ENCODE measurements around the gene TRPC4AP.
"Not testable (repeated sequence)": the region's sequence is repeated elsewhere in the genome, so short reads cannot be mapped to it uniquely, and the experiment has no call there.

Gene TRPC4AP

GRCh38 chr20:35059612-35060011 lies 33.0 kb downstream of the TRPC4AP start:
- H3K9me3 ChIP-seq (ENCODE audit: control insufficient read depth in 1 of 2, low read length in 2 of 2), result no peaks in the 10 kb centered on the region
- no peak overlapping the region for H3K4me3 ChIP-seq (ENCODE audit: low read depth in 1 of 2, low read length in 2 of 2)
- no peak overlapping the region for H3K9ac ChIP-seq (ENCODE audit: low read depth in 1 of 2, low read length in 2 of 2)
- no peaks in the 10 kb centered on the region for H3K27me3 ChIP-seq (ENCODE audit: control insufficient read depth in 1 of 2, insufficient read depth in 2 of 2, low read length in 2 of 2)
- peaks cover 3 to 11% of the 10 kb centered on the region in 2 donors for H3K36me3 ChIP-seq (ENCODE audit: control insufficient read depth in 1 of 2, insufficient read depth in 2 of 2, low read length in 2 of 2)
- H3K27ac ChIP-seq (ENCODE audit: low read depth, low read length), result no peak overlapping the region
- H3K4me1 ChIP-seq (ENCODE audit: control insufficient read depth in 1 of 2, insufficient read depth in 2 of 2, low read length in 2 of 2), result peaks cover 0 to 6% of the 10 kb centered on the region in 2 donors

GRCh38 chr20:35059110-35059509 lies 33.5 kb downstream of the TRPC4AP start:
- Histone ChIP-seq H3K9ac (ENCODE audit: low read depth in 1 of 2, low read length in 2 of 2) (no peak overlapping the region), H3K4me3 (ENCODE audit: low read depth in 1 of 2, low read length in 2 of 2) (no peak overlapping the region), H3K9me3 (ENCODE audit: control insufficient read depth in 1 of 2, low read length in 2 of 2) (no peaks in the 10 kb centered on the region), H3K36me3 (ENCODE audit: control insufficient read depth in 1 of 2, insufficient read depth in 2 of 2, low read length in 2 of 2) (peaks cover 3 to 16% of the 10 kb centered on the region in 2 donors), H3K27ac (ENCODE audit: low read depth, low read length) (no peak overlapping the region), H3K4me1 (ENCODE audit: control insufficient read depth in 1 of 2, insufficient read depth in 2 of 2, low read length in 2 of 2) (peaks cover 0 to 6% of the 10 kb centered on the region in 2 donors), H3K27me3 (ENCODE audit: control insufficient read depth in 1 of 2, insufficient read depth in 2 of 2, low read length in 2 of 2) (no peaks in the 10 kb centered on the region)

- peaks cover 0 to 6% of the 10 kb centered on the region in 2 donors for H3K4me1 ChIP-seq (ENCODE audit: control insufficient read depth in 1 of 2, insufficient read depth in 2 of 2, low read length in 2 of 2)
- H3K9me3 ChIP-seq (ENCODE audit: control insufficient read depth in 1 of 2, low read length in 2 of 2), result no peaks in the 10 kb centered on the region
- H3K9ac ChIP-seq (ENCODE audit: low read depth in 1 of 2, low read length in 2 of 2), result no peak overlapping the region
- no peak overlapping the region for H3K27ac ChIP-seq (ENCODE audit: low read depth, low read length)
- no peaks in the 10 kb centered on the region for H3K27me3 ChIP-seq (ENCODE audit: control insufficient read depth in 1 of 2, insufficient read depth in 2 of 2, low read length in 2 of 2)
- no peak overlapping the region for H3K4me3 ChIP-seq (ENCODE audit: low read depth in 1 of 2, low read length in 2 of 2)
- H3K36me3 ChIP-seq (ENCODE audit: control insufficient read depth in 1 of 2, insufficient read depth in 2 of 2, low read length in 2 of 2), result peaks cover 5 to 14% of the 10 kb centered on the region in 2 donors
These were observed 36.9 kb downstream of the TRPC4AP start for GRCh38 chr20:35055445-35056276.

- H3K9me3 ChIP-seq (ENCODE audit: control insufficient read depth in 1 of 2, low read length in 2 of 2), result no peaks in the 10 kb centered on the region
- H3K36me3 ChIP-seq (ENCODE audit: control insufficient read depth in 1 of 2, insufficient read depth in 2 of 2, low read length in 2 of 2), result peaks cover 5 to 18% of the 10 kb centered on the region in 2 donors
- H3K27ac ChIP-seq (ENCODE audit: low read depth, low read length), result no peak overlapping the region
These were observed 37.8 kb downstream of the TRPC4AP start for GRCh38 chr20:35054814-35055213.

GRCh38 chr20:35052616-35053015 lies 40.0 kb downstream of the TRPC4AP start:
- not testable (repeated sequence) for H3K27ac ChIP-seq (ENCODE audit: low read depth, low read length); H3K4me3 ChIP-seq (ENCODE audit: low read depth in 1 of 2, low read length in 2 of 2); H3K4me1 ChIP-seq (ENCODE audit: control insufficient read depth in 1 of 2, insufficient read depth in 2 of 2, low read length in 2 of 2); H3K27me3 ChIP-seq (ENCODE audit: control insufficient read depth in 1 of 2, insufficient read depth in 2 of 2, low read length in 2 of 2); H3K9ac ChIP-seq (ENCODE audit: low read depth in 1 of 2, low read length in 2 of 2); H3K9me3 ChIP-seq (ENCODE audit: control insufficient read depth in 1 of 2, low read length in 2 of 2)
- H3K36me3 ChIP-seq (ENCODE audit: control insufficient read depth in 1 of 2, insufficient read depth in 2 of 2, low read length in 2 of 2), result peaks cover 14 to 32% of the 10 kb centered on the region in 2 donors

More at GRCh38 chr20:35054814-35055213, 37.8 kb downstream of the TRPC4AP start:
- H3K4me1 ChIP-seq (ENCODE audit: control insufficient read depth in 1 of 2, insufficient read depth in 2 of 2, low read length in 2 of 2), result peaks cover 0 to 6% of the 10 kb centered on the region in 2 donors
- no peak overlapping the region for H3K4me3 ChIP-seq (ENCODE audit: low read depth in 1 of 2, low read length in 2 of 2)
- no peak overlapping the region for H3K9ac ChIP-seq (ENCODE audit: low read depth in 1 of 2, low read length in 2 of 2)
- H3K27me3 ChIP-seq (ENCODE audit: control insufficient read depth in 1 of 2, insufficient read depth in 2 of 2, low read length in 2 of 2), result no peaks in the 10 kb centered on the region

- Histone ChIP-seq H3K9ac (ENCODE audit: low read depth in 1 of 2, low read length in 2 of 2) (no peak overlapping the region), H3K36me3 (ENCODE audit: control insufficient read depth in 1 of 2, insufficient read depth in 2 of 2, low read length in 2 of 2) (peaks cover 15 to 40% of the 10 kb centered on the region in 2 donors), H3K4me3 (ENCODE audit: low read depth in 1 of 2, low read length in 2 of 2) (no peak overlapping the region), H3K27ac (ENCODE audit: low read depth, low read length) (no peak overlapping the region), H3K27me3 (ENCODE audit: control insufficient read depth in 1 of 2, insufficient read depth in 2 of 2, low read length in 2 of 2) (no peaks in the 10 kb centered on the region), H3K4me1 (ENCODE audit: control insufficient read depth in 1 of 2, insufficient read depth in 2 of 2, low read length in 2 of 2) (no peaks in the 10 kb centered on the region), H3K9me3 (ENCODE audit: control insufficient read depth in 1 of 2, low read length in 2 of 2) (no peaks in the 10 kb centered on the region)
These were observed 42.7 kb downstream of the TRPC4AP start for GRCh38 chr20:35049776-35050352.

- H3K9ac ChIP-seq (ENCODE audit: low read depth in 1 of 2, low read length in 2 of 2), result no peak overlapping the region
- H3K36me3 ChIP-seq (ENCODE audit: control insufficient read depth in 1 of 2, insufficient read depth in 2 of 2, low read length in 2 of 2), result peaks cover 19 to 38% of the 10 kb centered on the region in 2 donors
- no peak overlapping the region for H3K27ac ChIP-seq (ENCODE audit: low read depth, low read length)
- H3K4me1 ChIP-seq (ENCODE audit: control insufficient read depth in 1 of 2, insufficient read depth in 2 of 2, low read length in 2 of 2), result no peaks in the 10 kb centered on the region
- H3K27me3 ChIP-seq (ENCODE audit: control insufficient read depth in 1 of 2, insufficient read depth in 2 of 2, low read length in 2 of 2), result no peaks in the 10 kb centered on the region
- no peaks in the 10 kb centered on the region for H3K9me3 ChIP-seq (ENCODE audit: control insufficient read depth in 1 of 2, low read length in 2 of 2)
- no peak overlapping the region for H3K4me3 ChIP-seq (ENCODE audit: low read depth in 1 of 2, low read length in 2 of 2)
These were observed 43.9 kb downstream of the TRPC4AP start for GRCh38 chr20:35048739-35049138.

- no peak overlapping the region for H3K27ac ChIP-seq (ENCODE audit: low read depth, low read length)
- H3K9me3 ChIP-seq (ENCODE audit: control insufficient read depth in 1 of 2, low read length in 2 of 2), result no peaks in the 10 kb centered on the region
- no peak overlapping the region for H3K9ac ChIP-seq (ENCODE audit: low read depth in 1 of 2, low read length in 2 of 2)
- no peak overlapping the region for H3K4me3 ChIP-seq (ENCODE audit: low read depth in 1 of 2, low read length in 2 of 2)
- peaks cover 11 to 25% of the 10 kb centered on the region in 2 donors for H3K36me3 ChIP-seq (ENCODE audit: control insufficient read depth in 1 of 2, insufficient read depth in 2 of 2, low read length in 2 of 2)
- H3K27me3 ChIP-seq (ENCODE audit: control insufficient read depth in 1 of 2, insufficient read depth in 2 of 2, low read length in 2 of 2), result no peaks in the 10 kb centered on the region
- peaks cover 6 to 17% of the 10 kb centered on the region in 2 donors for H3K4me1 ChIP-seq (ENCODE audit: control insufficient read depth in 1 of 2, insufficient read depth in 2 of 2, low read length in 2 of 2)
These were observed 50.3 kb downstream of the TRPC4AP start for GRCh38 chr20:35042268-35042667.

- no peak overlapping the region for H3K4me3 ChIP-seq (ENCODE audit: low read depth in 1 of 2, low read length in 2 of 2)
- H3K9me3 ChIP-seq (ENCODE audit: control insufficient read depth in 1 of 2, low read length in 2 of 2), result no peaks in the 10 kb centered on the region
- no peaks in the 10 kb centered on the region for H3K27me3 ChIP-seq (ENCODE audit: control insufficient read depth in 1 of 2, insufficient read depth in 2 of 2, low read length in 2 of 2)
- H3K36me3 ChIP-seq (ENCODE audit: control insufficient read depth in 1 of 2, insufficient read depth in 2 of 2, low read length in 2 of 2), result peaks cover 11 to 26% of the 10 kb centered on the region in 2 donors
- H3K4me1 ChIP-seq (ENCODE audit: control insufficient read depth in 1 of 2, insufficient read depth in 2 of 2, low read length in 2 of 2), result peaks cover 6 to 17% of the 10 kb centered on the region in 2 donors
- H3K9ac ChIP-seq (ENCODE audit: low read depth in 1 of 2, low read length in 2 of 2), result no peak overlapping the region
- H3K27ac ChIP-seq (ENCODE audit: low read depth, low read length), result no peak overlapping the region
These were observed 52.0 kb downstream of the TRPC4AP start for GRCh38 chr20:35040646-35041045.

- Histone ChIP-seq H3K36me3 (ENCODE audit: control insufficient read depth in 1 of 2, insufficient read depth in 2 of 2, low read length in 2 of 2) (peaks cover 14 to 28% of the 10 kb centered on the region in 2 donors), H3K9ac (ENCODE audit: low read depth in 1 of 2, low read length in 2 of 2) (no peak overlapping the region), H3K4me1 (ENCODE audit: control insufficient read depth in 1 of 2, insufficient read depth in 2 of 2, low read length in 2 of 2) (peaks cover 6 to 17% of the 10 kb centered on the region in 2 donors), H3K27ac (ENCODE audit: low read depth, low read length) (peak overlapping the region; percentile 58), H3K27me3 (ENCODE audit: control insufficient read depth in 1 of 2, insufficient read depth in 2 of 2, low read length in 2 of 2) (no peaks in the 10 kb centered on the region), H3K4me3 (ENCODE audit: low read depth in 1 of 2, low read length in 2 of 2) (peak overlapping the region in 1 of 2 donors; percentile 17), H3K9me3 (ENCODE audit: control insufficient read depth in 1 of 2, low read length in 2 of 2) (no peaks in the 10 kb centered on the region)
These were observed 52.6 kb downstream of the TRPC4AP start for GRCh38 chr20:35039846-35040489.
